MM.1S (cell line): ENCODE data around the gene DGKG.

Experiments
- DNase-seq: peaks from one replicate; pipeline ENCODE4 v3.0.0-alpha.2; 2015
- H2AFZ ChIP-seq: fragments of 300-600 bp; sonication (generic); 2 replicates; pipeline ENCODE4 v1.6.0; 2016; ENCODE audit warnings: antibody characterized with exemption, low read length
- H3F3A ChIP-seq: fragments of 300-600 bp; sonication (generic); 2 replicates; pipeline ENCODE4 v1.6.1; 2016; ENCODE audit warnings: mild to moderate bottlenecking, antibody characterized with exemption, low read length, moderate library complexity, mixed read lengths; ENCODE audit not compliant: insufficient read depth
- H3K27ac ChIP-seq: fragments of 300-600 bp; sonication (generic); 2 replicates; pipeline ENCODE4 v1.5.1; 2016; ENCODE audit warnings: mild to moderate bottlenecking, low read length
- H3K27me3 ChIP-seq: fragments of 300-600 bp; sonication (generic); replicated peaks from 2 replicates; pipeline ENCODE4 v1.6.0; 2016; ENCODE audit warnings: low read length; ENCODE audit not compliant: insufficient read depth
- H3K36me3 ChIP-seq: fragments of 300-600 bp; sonication (generic); replicated peaks from 2 replicates; pipeline ENCODE4 v1.6.1; 2016; ENCODE audit warnings: mild to moderate bottlenecking, low read length, mixed read lengths; ENCODE audit not compliant: insufficient read depth
- H3K4me1 ChIP-seq: fragments of 300-600 bp; sonication (generic); 2 replicates; pipeline ENCODE4 v1.6.1; 2016; ENCODE audit warnings: low read length, mixed read lengths
- H3K4me2 ChIP-seq: fragments of 300-600 bp; sonication (generic); 2 replicates; pipeline ENCODE4 v1.6.0; 2016; ENCODE audit warnings: low read depth, low read length
- H3K4me3 ChIP-seq: fragments of 300-600 bp; sonication (generic); 2 replicates; pipeline ENCODE4 v1.5.1; 2016; ENCODE audit warnings: low read length, mixed read lengths
- H3K79me2 ChIP-seq: fragments of 300-600 bp; sonication (generic); 2 replicates; pipeline ENCODE4 v1.6.1; 2016; ENCODE audit warnings: mixed run types, low read length, mixed read lengths
- H3K9ac ChIP-seq: fragments of 300-600 bp; sonication (generic); 2 replicates; pipeline ENCODE4 v1.6.1; 2016; ENCODE audit warnings: low read length, mixed read lengths
- H3K9me2 ChIP-seq: fragments of 300-600 bp; sonication (generic); replicated peaks from 2 replicates; pipeline ENCODE4 v1.6.1; 2016; ENCODE audit warnings: mild to moderate bottlenecking, low read length, mixed read lengths; ENCODE audit not compliant: insufficient read depth
- H3K9me3 ChIP-seq: fragments of 300-600 bp; sonication (generic); replicated peaks from 2 replicates; pipeline ENCODE4 v1.6.1; 2016; ENCODE audit warnings: mild to moderate bottlenecking, low read length, mixed read lengths; ENCODE audit not compliant: insufficient read depth
- H4K20me1 ChIP-seq: fragments of 300-600 bp; sonication (generic); 2 replicates; pipeline ENCODE4 v1.6.1; 2016; ENCODE audit warnings: mild to moderate bottlenecking, low read length, moderate library complexity, mixed read lengths; ENCODE audit not compliant: insufficient read depth
- EZH2 ChIP-seq: fragments of 300-600 bp; sonication (generic); optimal IDR thresholded peaks from 2 replicates; pipeline ENCODE3; 2017; ENCODE audit warnings: low read depth, mild to moderate bottlenecking, antibody characterized with exemption, low read length, mixed read lengths
- EZH2phosphoT487 ChIP-seq: fragments of 300-600 bp; sonication (generic); IDR thresholded peaks from 2 replicates; pipeline ENCODE4 v1.6.1; 2018; ENCODE audit warnings: antibody characterized with exemption, low read length
- TF ChIP-seq, protein P1 (sequence below): fragments of 300-600 bp; sonication (generic); IDR thresholded peaks from 2 replicates; pipeline ENCODE4 v1.5.1; 2016; ENCODE audit warnings: antibody characterized with exemption, low read length, mixed read lengths

DGKG gene

DNA sequence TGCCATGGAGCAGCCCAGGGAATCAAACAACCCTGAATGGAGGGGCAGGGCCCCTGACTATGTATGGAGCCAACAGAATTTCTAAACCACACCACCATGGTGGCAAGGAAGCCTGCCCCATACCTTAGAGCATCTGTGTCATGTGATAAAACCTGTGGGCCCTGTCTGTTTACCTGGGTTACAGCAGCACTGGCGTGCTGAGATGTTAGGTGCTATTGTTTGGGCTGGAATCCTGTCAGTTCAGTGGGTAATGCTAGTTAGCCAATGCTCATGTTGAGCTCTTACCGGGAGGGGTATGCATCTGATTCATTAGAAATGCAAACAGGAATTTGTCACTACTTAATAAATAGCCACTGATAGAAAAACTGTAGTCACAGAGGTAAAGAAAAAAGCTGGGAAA is 189.7 kb downstream of the DGKG start:
- no peaks in the 10 kb centered on the region for H3K27me3 ChIP-seq
- no peaks in the 10 kb centered on the region for H4K20me1 ChIP-seq
- no peaks in the 10 kb centered on the region for H3K36me3 ChIP-seq
- TF ChIP-seq, protein P1, sequence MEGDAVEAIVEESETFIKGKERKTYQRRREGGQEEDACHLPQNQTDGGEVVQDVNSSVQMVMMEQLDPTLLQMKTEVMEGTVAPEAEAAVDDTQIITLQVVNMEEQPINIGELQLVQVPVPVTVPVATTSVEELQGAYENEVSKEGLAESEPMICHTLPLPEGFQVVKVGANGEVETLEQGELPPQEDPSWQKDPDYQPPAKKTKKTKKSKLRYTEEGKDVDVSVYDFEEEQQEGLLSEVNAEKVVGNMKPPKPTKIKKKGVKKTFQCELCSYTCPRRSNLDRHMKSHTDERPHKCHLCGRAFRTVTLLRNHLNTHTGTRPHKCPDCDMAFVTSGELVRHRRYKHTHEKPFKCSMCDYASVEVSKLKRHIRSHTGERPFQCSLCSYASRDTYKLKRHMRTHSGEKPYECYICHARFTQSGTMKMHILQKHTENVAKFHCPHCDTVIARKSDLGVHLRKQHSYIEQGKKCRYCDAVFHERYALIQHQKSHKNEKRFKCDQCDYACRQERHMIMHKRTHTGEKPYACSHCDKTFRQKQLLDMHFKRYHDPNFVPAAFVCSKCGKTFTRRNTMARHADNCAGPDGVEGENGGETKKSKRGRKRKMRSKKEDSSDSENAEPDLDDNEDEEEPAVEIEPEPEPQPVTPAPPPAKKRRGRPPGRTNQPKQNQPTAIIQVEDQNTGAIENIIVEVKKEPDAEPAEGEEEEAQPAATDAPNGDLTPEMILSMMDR, result no peak
- TF ChIP-seq EZH2phosphoT487 (no peak), EZH2 (no peak)
- no peaks in the 10 kb centered on the region for H3K9me3 ChIP-seq
- no peaks in the 10 kb centered on the region for H3K79me2 ChIP-seq
- H3K9ac ChIP-seq, result no peak overlapping the region
- H2AFZ ChIP-seq, result no peak overlapping the region
- H3K4me2 ChIP-seq, result no peak overlapping the region
- peaks cover 9% of the 10 kb centered on the region for H3K4me1 ChIP-seq
- H3K9me2 ChIP-seq, result no peaks in the 10 kb centered on the region
- H3K27ac ChIP-seq, result no peak overlapping the region
- no peak for DNase-seq
- H3K4me3 ChIP-seq, result no peak overlapping the region
- no peaks in the 10 kb centered on the region for H3F3A ChIP-seq

DNA sequence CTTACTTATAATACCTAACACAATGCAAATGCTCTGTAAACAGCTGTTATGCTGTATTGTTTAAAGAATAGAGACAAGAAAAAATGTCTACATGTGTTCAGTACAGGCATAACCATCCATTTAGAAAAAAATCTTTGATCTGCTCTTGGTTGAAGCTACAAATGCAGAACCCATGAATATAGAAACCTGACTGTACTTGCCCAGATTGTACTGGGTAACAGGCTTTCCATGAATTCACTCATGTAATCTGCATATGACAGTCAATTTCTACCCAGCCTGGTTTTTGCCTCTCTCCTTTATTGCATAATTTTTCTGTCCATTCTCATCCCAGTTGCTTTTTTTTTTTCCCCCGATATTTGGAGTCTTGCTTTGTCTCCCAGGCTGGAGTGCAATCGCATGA is 190.5 kb downstream of the DGKG start:
- Histone ChIP-seq H3K9ac (no peak overlapping the region), H3K4me3 (no peak overlapping the region), H3K27ac (no peak overlapping the region), H3F3A (no peaks in the 10 kb centered on the region), H4K20me1 (no peaks in the 10 kb centered on the region), H3K9me3 (no peaks in the 10 kb centered on the region), H3K79me2 (no peaks in the 10 kb centered on the region), H3K4me2 (no peak overlapping the region), H3K27me3 (no peaks in the 10 kb centered on the region), H3K36me3 (no peaks in the 10 kb centered on the region), H2AFZ (no peak overlapping the region), H3K4me1 (peaks cover 9% of the 10 kb centered on the region), H3K9me2 (no peaks in the 10 kb centered on the region)
- TF ChIP-seq EZH2phosphoT487 (no peak), EZH2 (no peak)
- TF ChIP-seq, protein P1, result no peak
- no peak for DNase-seq

DNA sequence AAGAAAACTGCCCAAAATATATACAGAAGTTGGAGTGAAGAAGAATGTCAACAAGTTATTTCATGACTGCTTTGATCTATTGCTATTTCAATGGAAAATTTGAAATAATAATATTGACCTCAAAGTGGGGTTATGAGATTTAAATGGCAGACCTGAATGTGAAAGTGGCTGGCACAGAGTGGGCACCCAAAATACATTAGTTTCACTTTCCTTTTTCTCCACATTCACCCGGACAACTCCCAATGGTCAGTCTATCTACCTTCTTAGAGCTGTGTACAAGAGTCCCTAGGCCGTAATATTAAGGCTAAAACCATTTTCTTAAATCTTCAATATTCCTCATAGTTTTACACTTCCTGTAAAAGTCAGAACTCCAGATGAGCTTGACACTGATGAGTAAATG is 191.5 kb downstream of the DGKG start:
- no peaks in the 10 kb centered on the region for H3K79me2 ChIP-seq
- H3F3A ChIP-seq, result no peaks in the 10 kb centered on the region
- no peaks in the 10 kb centered on the region for H3K9me2 ChIP-seq
- H3K4me3 ChIP-seq, result no peak overlapping the region
- peak overlapping the region; percentile 24 for H3K4me2 ChIP-seq
- H3K36me3 ChIP-seq, result no peaks in the 10 kb centered on the region
- peak; percentile 48 for DNase-seq
- no peaks in the 10 kb centered on the region for H3K27me3 ChIP-seq
- H3K9me3 ChIP-seq, result no peaks in the 10 kb centered on the region
- peaks cover 9% of the 10 kb centered on the region for H3K4me1 ChIP-seq
- H2AFZ ChIP-seq, result no peak overlapping the region
- no peak overlapping the region for H3K27ac ChIP-seq
- H4K20me1 ChIP-seq, result no peaks in the 10 kb centered on the region
- TF ChIP-seq, protein P1, result no peak
- TF ChIP-seq EZH2phosphoT487, result no peak
- TF ChIP-seq EZH2, result no peak
- H3K9ac ChIP-seq, result no peak overlapping the region
